Measurements from ENCODE around the gene DIP2C.
"Not testable (repeated sequence)": the region's sequence is repeated elsewhere in the genome, so short reads cannot be mapped to it uniquely, and the experiment has no call there.

DIP2C gene

DNA sequence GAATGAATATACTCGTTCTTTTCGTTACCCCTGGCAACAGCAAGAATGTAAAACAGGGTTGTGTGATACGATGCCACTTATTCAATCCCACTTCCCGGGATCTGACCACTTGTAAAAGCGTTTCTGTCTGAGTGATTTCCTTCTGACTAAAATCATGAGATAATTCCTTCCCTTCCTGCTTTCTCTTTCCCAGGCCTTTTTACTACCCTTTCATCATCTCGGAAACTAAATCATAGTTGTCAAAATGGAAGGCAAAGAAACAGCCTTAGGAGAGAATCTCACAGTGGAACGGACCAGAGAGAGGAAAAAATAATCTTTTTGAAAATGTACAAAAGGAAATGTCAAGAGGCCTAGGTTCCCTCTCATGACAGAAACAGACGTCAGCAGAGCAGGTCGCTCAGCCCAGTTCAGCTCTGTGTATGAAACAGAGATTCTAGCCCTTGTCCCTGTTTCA, 29.8 kb downstream of the DIP2C start:
- no peak for DNase-seq

DNA sequence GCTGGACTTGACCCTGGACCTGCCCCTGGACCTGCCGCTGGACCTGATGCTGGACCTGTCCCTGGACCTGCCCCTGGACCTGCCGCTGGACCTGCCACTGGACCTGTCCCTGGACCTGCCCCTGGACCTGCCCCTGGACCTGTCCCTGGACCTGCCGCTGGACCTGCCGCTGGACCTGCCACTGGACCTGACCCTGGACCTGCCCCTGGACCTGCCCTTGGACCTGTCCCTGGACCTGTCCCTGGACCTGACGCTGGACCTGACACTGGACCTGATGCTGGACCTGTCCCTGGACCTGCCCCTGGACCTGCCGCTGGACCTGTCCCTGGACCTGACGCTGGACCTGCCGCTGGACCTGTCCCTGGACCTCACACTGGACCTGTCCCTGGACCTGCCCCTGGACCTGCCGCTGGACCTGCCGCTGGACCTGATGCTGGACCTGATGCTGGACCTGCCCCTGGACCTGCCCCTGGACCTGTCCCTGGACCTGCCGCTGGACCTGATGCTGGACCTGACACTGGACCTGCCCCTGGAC, 31.6 kb downstream of the DIP2C start:
- not testable (repeated sequence) for DNase-seq

DNA sequence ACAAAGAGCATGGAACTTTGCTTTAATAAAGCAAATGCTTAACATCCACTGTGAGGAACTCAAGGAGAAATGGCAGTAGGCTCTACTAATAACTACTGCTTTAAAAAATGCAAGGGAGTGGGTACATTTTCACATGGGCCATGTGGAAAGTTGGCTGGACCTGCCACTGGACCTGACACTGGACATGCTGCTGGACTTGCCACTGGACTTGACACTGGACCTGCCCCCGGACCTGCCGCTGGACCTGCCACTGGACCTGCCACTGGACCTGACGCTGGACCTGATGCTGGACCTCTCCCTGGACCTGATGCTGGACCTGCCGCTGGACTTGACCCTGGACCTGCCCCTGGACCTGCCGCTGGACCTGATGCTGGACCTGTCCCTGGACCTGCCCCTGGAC, 32.6 kb downstream of the DIP2C start:
- no peak for DNase-seq

DNA sequence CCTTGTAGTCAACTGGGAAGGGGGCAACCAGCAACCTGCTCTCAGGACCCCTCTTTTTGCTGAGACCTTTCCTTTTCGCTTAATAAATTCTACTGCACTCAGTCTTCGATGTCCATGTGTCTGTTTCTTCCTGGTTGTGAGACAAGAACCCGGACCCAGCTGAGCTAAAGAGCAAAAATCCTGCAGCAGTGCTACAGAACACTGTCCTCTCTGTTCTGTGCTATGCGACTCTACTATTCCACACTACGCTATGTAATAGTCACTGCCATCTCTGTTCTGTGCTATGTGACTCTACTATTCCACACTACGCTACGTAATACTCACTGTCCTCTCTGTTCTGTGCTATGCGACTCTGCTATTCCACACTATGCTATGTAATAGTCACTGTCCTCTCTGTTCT, 34.3 kb downstream of the DIP2C start:
- DNase-seq = no peak

DNA sequence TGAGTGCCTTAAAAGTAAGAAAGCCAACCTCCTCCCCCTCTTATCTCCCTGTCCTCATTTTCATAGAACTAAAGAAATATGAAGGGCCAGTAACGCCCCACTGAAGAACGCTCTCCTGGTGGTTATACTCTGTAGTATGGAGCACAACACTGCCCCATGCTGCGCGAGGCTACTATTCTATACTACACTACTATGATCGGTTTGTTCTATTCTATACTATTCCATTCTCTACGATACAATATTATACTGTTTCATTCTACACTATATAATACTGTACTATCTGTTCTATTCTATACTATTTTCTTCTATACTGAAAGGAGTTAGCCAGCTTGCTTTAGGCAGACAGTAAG, 34.8 kb downstream of the DIP2C start:
- no peak for DNase-seq

DNA sequence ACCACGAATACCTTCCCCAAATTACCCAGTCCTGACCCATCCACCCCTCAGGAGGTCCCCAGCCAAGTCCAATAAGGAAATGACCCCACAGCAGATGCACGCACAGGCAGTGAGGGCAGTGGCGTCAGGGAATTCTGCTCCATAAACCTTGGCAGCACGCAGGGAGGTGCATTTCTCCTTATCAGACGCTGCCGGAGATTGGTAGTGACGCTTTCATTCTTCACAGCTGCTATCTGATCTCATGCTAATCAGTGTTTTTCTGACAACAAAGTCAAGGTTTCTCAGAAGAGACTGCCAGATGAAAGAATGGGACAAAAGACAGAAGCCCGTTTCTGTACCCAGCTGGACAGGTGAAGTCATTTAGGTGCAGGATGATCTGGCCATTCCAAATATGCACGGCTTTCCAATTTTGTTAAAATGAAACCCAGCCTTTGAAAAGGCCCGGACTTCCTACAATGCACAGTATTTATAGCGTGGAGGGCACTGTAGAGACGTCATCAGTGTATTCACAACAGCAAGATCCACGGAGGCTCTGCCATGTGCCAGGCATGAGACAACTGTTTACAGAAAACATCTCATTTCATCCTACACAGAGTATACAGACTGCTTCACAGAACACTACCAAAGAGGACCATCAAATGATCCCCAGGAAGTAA, 35.3 kb downstream of the DIP2C start:
- DNase-seq = no peak

DNA sequence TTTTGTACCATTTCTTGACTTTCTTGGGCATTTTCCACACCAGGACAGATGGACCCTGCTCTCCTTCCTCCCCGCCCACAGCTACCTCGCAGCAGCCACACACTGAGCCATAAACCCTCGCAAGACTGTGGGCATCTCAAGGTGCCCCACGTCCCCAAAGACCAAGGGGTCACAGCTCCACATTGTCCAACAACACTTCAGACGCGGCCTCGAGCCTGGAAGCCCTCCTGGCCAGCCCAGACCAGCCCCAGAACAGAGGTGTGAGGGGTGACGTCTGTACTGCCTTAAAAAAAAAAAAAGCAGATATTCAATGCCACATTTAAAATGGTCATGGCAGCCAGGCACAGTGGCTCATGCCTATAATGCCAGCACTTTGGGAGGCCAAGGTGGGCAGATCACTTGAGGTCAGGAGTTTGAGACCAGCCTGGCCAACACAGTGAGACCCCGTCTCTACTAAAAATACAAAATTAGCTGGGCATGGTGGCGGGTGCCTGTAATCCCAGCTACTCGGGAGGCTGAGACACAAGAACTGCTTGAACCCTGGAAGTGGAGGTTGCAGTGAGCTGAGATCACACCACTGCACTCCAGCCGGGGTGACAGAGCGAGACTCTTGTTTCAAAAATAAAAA, 36.5 kb downstream of the DIP2C start:
- DNase-seq = not testable (repeated sequence)

DNA sequence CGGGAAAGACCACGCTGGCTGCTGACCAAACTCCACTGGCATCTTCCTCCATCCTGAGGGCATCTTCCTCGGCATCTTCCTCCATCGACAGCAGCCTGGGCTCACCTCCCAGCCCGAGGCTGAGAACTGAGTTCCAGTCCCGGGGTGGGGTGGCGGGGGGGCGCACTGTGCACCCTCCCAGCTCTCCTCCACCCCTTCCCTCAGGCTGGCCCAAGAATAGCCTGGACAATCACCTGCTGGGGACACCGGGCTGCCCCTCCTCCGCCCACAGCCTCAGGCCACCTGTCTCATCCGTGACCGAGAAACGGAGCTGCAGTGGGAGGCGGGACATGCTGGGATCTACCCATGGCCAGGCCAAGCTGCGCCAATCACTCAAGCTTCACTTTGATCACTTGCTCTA, 37.2 kb downstream of the DIP2C start:
- no peak for DNase-seq

DNA sequence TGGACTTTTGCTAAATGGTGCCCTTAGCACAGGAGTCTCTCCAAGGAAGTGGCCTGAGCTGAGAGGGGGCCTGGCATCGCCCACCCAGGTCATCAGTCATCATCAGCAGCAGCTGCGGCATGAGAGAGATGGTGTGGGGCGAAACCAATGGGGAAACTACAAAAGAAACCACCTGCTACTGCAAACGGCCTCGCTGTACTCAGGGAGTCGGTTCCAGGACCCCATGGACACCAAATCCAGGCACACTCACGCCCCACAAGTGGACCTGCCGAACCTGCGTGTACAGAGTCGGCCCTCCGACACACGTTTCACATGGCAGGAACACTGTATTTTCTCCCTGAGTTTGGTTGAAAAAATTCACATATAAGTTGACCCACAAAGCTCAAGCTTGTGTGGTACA, 37.8 kb downstream of the DIP2C start:
- DNase-seq = no peak

DNA sequence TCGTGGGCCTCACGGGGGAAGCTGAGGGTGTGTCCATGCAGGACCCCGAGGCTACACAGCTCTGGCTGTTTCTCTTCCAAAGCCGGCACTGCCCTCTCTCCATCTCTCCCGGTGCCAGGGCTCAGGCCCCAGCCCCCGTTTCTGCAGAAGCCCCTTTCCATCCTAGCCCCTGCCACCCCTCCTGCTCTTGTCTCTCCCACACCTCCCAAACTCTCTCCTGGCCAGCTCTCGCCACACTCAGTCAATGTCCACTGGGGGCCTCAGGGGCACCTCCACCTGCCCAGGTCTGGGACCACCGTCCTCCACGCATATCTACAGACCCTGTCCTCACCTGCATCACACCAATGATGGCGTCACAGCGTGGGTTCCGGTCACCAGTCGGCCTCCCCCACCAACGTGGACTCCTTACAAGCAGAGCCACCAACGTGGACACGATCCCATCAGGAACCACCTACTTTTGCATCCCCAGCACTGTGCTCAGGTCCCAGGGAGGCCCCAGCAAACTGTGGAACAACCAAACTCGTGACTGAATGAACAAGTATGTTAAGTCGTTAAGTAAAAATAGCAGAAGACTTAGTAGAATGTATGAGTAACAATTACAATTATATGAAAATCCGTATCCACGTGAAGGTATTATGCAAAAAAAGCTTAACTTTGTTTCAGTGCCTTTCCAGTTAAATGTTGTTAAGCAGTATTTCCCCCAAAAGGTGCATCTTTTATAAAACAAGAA, 38.4 kb downstream of the DIP2C start:
- DNase-seq = no peak

DNA sequence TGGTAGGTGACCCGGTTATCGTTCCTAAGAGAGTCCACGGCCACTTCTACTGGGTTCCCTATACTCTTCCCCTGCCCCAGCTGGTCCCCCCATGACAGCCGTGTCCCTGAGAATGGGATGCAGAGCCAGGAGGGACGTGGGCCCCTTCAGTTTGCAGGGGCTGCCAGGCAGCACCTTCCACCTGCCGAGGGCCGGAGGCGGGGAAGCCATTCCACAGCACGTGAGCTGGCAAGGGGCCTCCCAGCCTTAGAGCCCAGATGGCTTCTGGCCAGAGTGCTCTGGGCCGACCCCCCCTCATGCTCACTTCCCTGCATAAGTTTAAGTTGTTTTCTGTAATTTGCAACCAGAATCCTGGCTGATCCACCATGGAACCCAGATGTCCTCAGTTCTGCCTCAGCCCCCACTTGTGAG, 39.0 kb downstream of the DIP2C start:
- DNase-seq = no peak

DNA sequence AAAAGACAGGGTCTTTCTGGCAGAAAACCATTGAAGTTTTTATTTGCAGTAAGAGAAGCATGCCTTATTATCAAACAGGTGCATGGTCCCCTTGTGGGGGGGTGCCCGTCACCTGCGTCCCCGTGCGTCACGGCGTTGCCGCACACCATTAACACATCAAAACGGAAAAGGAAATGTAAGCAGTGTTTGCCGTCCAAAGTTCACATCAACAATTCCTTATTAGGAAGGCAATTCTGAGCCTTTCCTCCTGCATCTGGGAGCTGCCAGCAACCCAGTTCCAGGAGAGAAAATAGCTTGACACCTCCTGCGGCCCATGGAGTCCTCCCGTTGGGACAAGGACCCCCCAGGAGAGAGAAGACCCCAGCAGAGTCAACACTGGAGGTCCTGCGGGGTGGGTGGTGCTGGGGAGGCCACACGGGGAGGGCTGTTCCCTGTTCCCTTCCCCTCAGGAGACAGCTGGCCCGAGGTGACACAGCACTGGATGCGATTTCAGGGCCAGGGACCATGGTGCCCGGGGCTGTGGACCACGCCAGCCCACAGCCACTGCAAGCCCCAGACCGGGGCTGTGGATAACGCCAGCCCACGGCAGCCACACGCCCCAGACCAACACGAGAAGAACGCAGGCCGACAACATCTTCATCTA, 39.5 kb downstream of the DIP2C start:
- DNase-seq = no peak

DNA sequence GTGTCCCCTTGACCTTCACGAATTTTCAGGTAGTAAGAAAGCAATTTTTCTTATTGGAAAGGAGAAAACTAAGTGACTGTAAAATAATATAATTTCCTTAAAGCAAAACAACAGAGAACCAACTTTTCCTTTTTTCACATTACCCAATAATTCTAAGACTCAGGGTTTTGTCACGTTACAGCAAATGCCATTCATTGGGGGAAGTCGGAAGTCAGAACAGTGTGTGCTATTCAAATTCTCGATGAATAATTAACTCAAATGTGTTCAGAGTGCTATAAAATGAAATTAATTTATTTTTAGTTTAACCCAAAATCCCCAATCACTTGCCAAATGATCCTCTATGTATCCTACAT, 40.0 kb downstream of the DIP2C start:
- DNase-seq = no peak

DNA sequence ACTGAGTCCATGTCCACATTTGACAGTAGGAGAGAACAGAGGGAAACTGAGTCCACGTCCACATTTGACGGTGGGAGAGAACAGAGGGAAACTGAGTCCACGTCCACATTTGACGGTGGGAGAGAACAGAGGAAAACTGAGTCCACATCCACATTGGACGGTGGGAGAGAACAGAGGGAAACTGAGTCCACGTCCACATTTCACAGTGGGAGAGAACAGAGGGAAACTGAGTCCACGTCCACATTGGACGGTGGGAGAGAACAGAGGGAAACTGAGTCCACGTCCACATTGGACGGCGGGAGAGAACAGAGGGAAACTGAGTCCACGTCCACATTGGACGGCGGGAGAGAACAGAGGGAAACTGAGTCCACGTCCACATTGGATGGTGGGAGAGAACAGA, 42.4 kb downstream of the DIP2C start:
- not testable (repeated sequence) for DNase-seq

DNA sequence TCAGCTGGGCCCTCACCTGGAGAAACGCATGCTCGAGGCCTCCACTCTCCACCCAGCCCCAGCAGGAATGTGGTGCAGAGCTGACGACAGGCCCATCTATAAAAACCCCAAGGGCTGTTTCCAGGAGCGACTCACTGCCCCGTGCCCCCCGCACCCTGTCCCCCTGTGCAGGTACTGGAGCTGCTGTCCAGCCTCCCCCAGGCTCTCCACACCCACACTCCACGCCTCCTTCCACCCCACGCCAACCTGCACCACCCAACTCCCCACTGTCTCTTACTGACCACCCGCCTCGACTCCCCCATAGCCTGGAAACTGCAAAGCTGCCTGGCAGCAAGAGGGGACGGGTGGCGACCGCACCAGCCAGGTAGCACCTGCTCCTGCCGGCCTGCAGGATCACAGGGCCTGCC, 43.3 kb downstream of the DIP2C start:
- DNase-seq = no peak

DNA sequence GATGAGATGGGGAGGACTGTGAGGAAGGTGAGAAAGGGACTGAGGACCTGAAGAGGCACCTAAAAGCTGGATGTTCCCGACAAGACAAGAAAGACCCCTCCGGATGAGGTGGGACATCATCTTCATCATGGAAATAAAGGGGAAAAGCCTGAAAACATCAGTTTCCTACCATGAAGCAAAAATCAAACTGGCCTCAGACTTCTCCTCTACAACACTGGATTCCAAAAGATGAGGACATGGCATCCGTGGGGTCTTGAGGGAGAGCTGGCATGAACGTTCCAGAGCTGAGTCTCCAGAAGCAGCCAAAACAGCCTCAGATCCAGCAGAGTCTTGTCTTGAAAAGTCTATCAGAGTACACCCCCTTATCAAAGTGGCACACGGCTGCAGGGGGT, 44.5 kb downstream of the DIP2C start:
- DNase-seq = no peak

DNA sequence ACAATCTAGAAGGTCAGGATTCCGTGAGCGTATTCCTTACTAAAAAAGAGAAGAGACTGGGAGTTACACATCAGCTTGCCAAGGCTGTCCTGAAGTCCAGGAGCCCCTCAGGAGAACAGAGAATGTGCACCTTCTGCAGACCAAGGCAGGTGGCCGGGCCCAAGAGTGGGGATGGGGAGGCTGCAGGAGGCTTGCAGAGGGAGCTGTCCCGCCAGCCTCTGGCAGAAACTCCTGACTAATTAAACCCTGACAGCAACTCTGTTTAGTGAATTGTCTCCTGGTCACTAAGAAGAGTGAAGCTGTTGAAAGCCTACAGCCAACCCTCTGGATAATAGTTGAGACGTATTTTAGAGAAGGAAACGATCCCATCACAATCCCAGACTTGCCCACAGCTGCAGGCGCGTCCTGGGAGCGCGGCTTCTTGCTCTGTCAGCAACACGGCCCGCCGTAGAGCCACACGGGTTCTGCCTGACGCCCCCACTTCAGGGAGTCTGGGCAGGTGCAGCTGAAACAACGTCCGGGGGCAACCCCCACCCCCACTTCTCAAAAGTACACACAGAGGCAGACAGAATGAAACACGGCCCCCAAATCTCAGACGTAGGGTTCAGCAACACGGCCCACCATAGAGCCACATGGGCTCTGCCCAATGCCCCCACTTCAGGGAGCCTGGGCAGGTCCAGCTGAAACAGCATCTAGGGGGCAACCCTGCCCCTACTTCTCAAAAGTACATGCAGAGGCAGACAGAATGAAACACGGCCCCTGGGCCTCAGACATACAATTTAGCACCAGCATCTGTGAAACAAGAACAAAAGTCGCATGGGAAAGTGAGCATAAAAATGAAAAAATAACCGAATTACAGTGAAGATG, 45.2 kb downstream of the DIP2C start:
- no peak for DNase-seq

DNA sequence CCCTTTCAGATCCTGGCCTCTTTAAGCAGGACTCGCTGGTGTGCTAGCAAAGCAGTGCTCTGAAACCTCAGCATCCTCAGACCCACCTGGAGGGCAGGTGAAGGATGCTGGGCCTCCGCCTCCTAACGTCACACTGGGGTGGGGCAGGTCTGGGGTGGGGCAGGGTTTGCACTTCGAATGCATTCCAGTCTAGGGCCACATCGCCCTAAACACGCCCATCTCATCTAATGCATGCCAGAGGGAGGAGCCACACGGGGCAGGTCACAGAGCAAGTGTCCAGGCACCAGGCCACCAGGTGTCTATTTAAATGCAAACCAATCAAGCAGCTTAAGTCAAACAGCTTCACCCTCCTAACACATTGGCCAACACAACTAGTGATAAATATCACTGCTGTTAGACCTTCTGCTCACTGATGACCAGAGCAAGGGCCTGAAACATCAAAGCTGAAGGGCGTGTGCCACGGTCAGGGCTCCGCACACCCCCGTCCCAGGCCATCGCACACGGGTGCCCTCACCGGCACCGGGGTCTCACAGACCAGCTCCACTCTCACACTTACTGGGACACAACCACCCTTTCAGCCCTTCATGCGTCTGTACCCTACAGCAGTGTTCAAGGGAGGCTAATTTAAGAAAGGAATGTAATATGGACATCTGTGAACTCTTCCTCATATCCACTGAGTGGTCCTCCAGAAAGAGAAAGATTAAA, 47.1 kb downstream of the DIP2C start:
- DNase-seq = no peak

DNA sequence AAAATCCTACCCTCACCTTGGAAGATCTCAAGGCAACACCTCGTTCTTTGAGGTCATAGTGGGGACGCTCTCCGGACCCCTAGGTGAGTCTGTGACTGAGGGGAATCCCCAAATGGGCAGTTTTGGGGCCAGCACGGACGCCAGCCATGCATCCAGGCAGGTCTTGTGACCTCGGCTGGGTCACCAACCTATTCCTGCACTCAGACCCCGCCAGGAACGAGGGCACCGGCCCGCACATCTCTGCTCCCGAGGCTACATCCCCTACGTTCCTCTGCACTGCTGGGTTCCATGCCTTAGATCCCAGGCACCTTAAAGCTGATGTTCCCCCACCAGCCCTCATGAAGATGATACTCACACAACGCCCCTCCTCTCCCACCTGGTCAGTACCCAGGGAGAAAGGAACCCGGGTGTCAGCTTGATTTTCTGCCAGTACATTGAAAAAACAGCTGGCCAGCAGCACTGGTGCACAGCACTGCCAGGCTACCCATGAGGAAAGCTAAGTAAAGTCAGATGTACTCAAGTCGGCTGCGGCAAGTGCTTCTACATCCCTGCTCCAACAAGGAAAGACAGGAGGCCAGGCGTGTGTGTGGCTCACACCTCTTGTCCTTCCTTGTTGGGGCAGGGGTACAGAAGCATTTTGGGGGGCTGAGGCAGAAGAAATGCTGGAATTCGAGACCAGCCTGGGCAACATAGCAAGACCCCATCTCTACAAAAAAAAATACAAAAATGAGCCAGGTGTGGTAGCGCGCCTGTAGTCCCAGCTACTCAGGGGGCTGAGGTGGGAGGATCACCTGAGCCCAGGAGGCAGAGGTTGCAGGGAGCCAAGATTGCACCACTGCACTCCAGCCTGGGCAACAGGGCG, 48.1 kb downstream of the DIP2C start:
- DNase-seq = no peak

DNA sequence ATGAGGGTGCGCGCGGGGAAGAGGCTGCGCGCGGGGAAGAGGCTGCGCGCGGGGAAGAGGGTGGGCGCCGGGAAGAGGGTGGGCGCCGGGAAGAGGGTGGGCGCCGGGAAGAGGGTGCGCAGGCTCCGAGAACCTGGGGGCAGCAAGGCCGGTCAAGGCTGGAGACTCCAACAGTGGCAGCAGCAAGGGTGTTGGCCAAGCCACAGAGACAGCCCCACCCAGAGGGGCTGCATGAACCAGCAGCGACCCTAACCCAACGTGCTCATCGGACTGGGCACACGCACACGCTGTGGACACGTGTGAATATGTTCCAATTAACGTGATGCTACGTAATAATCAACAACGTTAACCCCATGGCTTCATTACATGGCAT, 48.8 kb downstream of the DIP2C start:
- DNase-seq = no peak
